Neural cell (in vitro differentiated cells): ENCODE results near the gene MOB3B. TPM values are rescaled to one million over a fixed set of nuclear protein-coding genes. Genes with fewer than 3 reads are reported as not detected.

Experiments used
- H2AFZ ChIP-seq: fragments of 200-600, 300-800 bp; sonication (generic), shearing (Covaris generic); 2 replicates; pipeline ENCODE4 v1.6.0; 2014; ENCODE audit warnings: low read depth, mild to moderate bottlenecking, antibody characterized with exemption, low read length, moderate library complexity
- H3F3A ChIP-seq: fragments of 200-600 bp; shearing (Covaris generic); 2 replicates; pipeline ENCODE4 v1.6.1; 2016; ENCODE audit warnings: mild to moderate bottlenecking, moderate library complexity, mixed read lengths, antibody characterized with exemption, low read length; ENCODE audit not compliant: insufficient read depth, poor library complexity, severe bottlenecking
- H3K27ac ChIP-seq: fragments of 200-600, 300-800 bp; sonication (generic), shearing (Covaris generic); 2 replicates; pipeline ENCODE4 v1.5.1; 2014; ENCODE audit warnings: mild to moderate bottlenecking, low read length, moderate library complexity
- H3K27me3 ChIP-seq: fragments of 300-800, 200-600 bp; sonication (generic), shearing (Covaris generic); 2 replicates; pipeline ENCODE4 v1.6.0; 2014; ENCODE audit warnings: mild to moderate bottlenecking, low read depth, low read length, moderate library complexity; ENCODE audit not compliant: insufficient read depth
- H3K36me3 ChIP-seq: fragments of 300-800, 200-600 bp; sonication (generic), shearing (Covaris generic); 2 replicates; pipeline ENCODE4 v1.5.1; 2014; ENCODE audit warnings: mild to moderate bottlenecking, antibody characterized with exemption, low read length, moderate library complexity; ENCODE audit not compliant: insufficient read depth
- H3K4me2 ChIP-seq: fragments of 300-800, 200-600 bp; sonication (generic), shearing (Covaris generic); 2 replicates; pipeline ENCODE4 v1.6.0; 2014; ENCODE audit warnings: mild to moderate bottlenecking, low read length
- H3K4me3 ChIP-seq: fragments of 300-800, 200-600 bp; sonication (generic), shearing (Covaris generic); 2 replicates; pipeline ENCODE4 v1.5.1; 2014; ENCODE audit warnings: mild to moderate bottlenecking, low read length, moderate library complexity
- H3K79me2 ChIP-seq: fragments of 200-600 bp; shearing (Covaris generic); replicated peaks from 2 replicates; pipeline ENCODE4 v1.6.0; 2014; ENCODE audit warnings: mild to moderate bottlenecking, low read length, moderate library complexity; ENCODE audit not compliant: insufficient read depth
- H3K9ac ChIP-seq: fragments of 300-800, 200-600 bp; sonication (generic), shearing (Covaris generic); 2 replicates; pipeline ENCODE4 v1.6.1; 2016; ENCODE audit warnings: mild to moderate bottlenecking, low read length, mixed read lengths
- H3K9me2 ChIP-seq: fragments of 200-600 bp; shearing (Covaris generic); 2 replicates; pipeline ENCODE4 v1.6.1; 2016; ENCODE audit warnings: mild to moderate bottlenecking, low read length, mixed read lengths; ENCODE audit not compliant: insufficient read depth
- H3K9me3 ChIP-seq: fragments of 200-600, 300-800 bp; sonication (generic), shearing (Covaris generic); 2 replicates; pipeline ENCODE4 v1.6.1; 2016; ENCODE audit warnings: mild to moderate bottlenecking, mixed run types, low read length, moderate library complexity, mixed read lengths
- H4K20me1 ChIP-seq: fragments of 200-600 bp; shearing (Covaris generic); 2 replicates; pipeline ENCODE4 v1.6.1; 2016; ENCODE audit warnings: mild to moderate bottlenecking, mixed run types; ENCODE audit not compliant: insufficient read depth
- EP300 ChIP-seq: fragments of 450-650 bp; conservative IDR thresholded peaks from 2 replicates; pipeline ENCODE4 v1.6.1; 2014; ENCODE audit warnings: antibody characterized with exemption, mild to moderate bottlenecking, moderate library complexity; ENCODE audit not compliant: poor library complexity, severe bottlenecking
- EZH2 ChIP-seq: fragments of 200-600, 300-800 bp; shearing (Covaris generic), sonication (generic); IDR thresholded peaks from 2 replicates; pipeline ENCODE4 v1.6.1; 2014; ENCODE audit warnings: antibody characterized with exemption, low read length, borderline replicate concordance, mild to moderate bottlenecking; ENCODE audit not compliant: insufficient read depth, poor library complexity, severe bottlenecking
- MXI1 ChIP-seq: fragments of 450-650 bp; conservative IDR thresholded peaks from 2 replicates; pipeline ENCODE4 v1.6.1; 2014; ENCODE audit warnings: antibody characterized with exemption, mild to moderate bottlenecking; ENCODE audit not compliant: poor library complexity, severe bottlenecking
- POLR2AphosphoS5 ChIP-seq: IDR thresholded peaks from 2 replicates; pipeline ENCODE4 v1.6.1; 2012
- RAD21 ChIP-seq: fragments of 450-650 bp; conservative IDR thresholded peaks from 2 replicates; pipeline ENCODE4 v1.6.1; 2014; ENCODE audit warnings: antibody characterized with exemption, mild to moderate bottlenecking, moderate library complexity
- TAF1 ChIP-seq: IDR thresholded peaks from 2 replicates; pipeline ENCODE4 v1.6.1; 2012; ENCODE audit warnings: low read depth
- polyA plus RNA-seq: library from polyadenylated mRNA; depleted of rRNA; stranded (reverse); fragments of >200 nt; gene quantifications from 2 replicates; pipeline ENCODE4 v1.2.3, GENCODE V29; 2014
- TF ChIP-seq, protein P1 (sequence below): fragments of 450-650 bp; IDR thresholded peaks from 2 replicates; pipeline ENCODE4 v1.5.1; 2014; ENCODE audit warnings: antibody characterized with exemption, mild to moderate bottlenecking, moderate library complexity; ENCODE audit not compliant: poor library complexity, severe bottlenecking
- TF ChIP-seq, protein P2 (sequence below): IDR thresholded peaks from 2 replicates; pipeline ENCODE4 v1.6.1; 2012; ENCODE audit warnings: borderline replicate concordance

MOB3B gene
- polyA plus RNA-seq, 1 donor from 2014 or later: 1.8 TPM

DNA sequence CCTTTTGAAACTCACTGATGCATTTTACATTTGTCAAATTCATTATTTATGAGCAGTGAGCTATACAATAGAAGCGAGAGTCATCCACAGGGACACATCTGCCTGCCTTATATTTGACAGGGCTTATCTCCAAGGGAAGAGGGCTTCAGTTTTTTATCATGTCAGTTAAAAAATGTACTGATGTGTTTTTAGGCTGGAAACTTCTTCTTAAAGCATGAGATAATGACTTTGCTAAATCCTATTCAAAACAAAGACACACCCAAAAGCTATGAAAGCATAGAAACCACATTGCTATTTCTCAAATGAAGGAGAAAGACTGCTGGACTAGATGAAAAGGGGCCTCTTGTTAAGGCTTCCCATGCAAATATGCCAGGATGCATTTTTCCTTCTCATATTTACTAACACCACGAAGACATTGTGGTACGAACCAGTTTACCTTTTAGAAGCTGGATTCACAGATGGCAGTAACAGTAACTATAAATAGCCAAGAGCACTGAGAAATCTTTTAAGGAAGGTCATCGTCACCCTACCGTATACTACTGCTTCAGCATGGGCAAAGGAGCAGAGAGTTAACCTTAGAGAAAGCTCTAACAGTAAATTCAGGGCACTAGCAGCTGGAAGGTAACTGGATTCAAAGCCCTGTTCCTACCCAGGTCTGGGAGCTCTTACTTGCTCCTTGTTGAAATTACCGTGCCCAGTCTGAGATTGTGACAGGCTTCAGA lies 91.8 kb downstream of the MOB3B start:
- H3K27ac ChIP-seq: no peak overlapping the region
- no peaks in the 10 kb centered on the region for H3K27me3 ChIP-seq
- H3K9me2 ChIP-seq: no peaks in the 10 kb centered on the region
- H3K4me2 ChIP-seq: no peak overlapping the region
- peak overlapping the region; percentile 12 for H3K4me3 ChIP-seq
- H3K79me2 ChIP-seq: no peaks in the 10 kb centered on the region
- H3K9me3 ChIP-seq: no peaks in the 10 kb centered on the region
- H3K9ac ChIP-seq: no peak overlapping the region
- H3F3A ChIP-seq: no peaks in the 10 kb centered on the region
- H4K20me1 ChIP-seq: no peaks in the 10 kb centered on the region
- H2AFZ ChIP-seq: no peak overlapping the region
- TF ChIP-seq RAD21: no peak
- TF ChIP-seq EP300: peak; percentile 15
- H3K36me3 ChIP-seq: no peaks in the 10 kb centered on the region

DNA sequence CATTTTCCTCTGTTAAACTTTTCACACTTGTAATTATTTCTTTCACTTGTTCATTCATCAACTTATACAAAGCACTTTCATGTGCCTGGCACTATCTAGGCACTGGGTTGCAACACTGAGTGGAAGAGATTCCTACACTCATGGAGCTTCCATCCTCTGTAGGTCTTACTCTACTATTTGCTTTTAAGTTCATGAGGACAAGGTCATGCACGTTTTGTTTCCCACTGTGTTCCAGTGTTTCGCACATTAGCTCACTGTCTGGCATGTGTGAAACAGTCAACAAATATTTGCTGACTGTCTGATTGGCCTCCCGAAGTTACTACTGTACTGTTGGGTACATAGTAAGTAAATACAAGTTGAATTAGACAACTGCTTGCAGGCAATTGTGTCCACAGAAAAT lies 93.4 kb downstream of the MOB3B start:
- Histone ChIP-seq H3K4me3 (no peak overlapping the region), H3K27ac (no peak overlapping the region)
- no peak for TF ChIP-seq TAF1
- TF ChIP-seq, protein P1, sequence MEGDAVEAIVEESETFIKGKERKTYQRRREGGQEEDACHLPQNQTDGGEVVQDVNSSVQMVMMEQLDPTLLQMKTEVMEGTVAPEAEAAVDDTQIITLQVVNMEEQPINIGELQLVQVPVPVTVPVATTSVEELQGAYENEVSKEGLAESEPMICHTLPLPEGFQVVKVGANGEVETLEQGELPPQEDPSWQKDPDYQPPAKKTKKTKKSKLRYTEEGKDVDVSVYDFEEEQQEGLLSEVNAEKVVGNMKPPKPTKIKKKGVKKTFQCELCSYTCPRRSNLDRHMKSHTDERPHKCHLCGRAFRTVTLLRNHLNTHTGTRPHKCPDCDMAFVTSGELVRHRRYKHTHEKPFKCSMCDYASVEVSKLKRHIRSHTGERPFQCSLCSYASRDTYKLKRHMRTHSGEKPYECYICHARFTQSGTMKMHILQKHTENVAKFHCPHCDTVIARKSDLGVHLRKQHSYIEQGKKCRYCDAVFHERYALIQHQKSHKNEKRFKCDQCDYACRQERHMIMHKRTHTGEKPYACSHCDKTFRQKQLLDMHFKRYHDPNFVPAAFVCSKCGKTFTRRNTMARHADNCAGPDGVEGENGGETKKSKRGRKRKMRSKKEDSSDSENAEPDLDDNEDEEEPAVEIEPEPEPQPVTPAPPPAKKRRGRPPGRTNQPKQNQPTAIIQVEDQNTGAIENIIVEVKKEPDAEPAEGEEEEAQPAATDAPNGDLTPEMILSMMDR: no peak
- no peak for TF ChIP-seq RAD21
- TF ChIP-seq, protein P2, sequence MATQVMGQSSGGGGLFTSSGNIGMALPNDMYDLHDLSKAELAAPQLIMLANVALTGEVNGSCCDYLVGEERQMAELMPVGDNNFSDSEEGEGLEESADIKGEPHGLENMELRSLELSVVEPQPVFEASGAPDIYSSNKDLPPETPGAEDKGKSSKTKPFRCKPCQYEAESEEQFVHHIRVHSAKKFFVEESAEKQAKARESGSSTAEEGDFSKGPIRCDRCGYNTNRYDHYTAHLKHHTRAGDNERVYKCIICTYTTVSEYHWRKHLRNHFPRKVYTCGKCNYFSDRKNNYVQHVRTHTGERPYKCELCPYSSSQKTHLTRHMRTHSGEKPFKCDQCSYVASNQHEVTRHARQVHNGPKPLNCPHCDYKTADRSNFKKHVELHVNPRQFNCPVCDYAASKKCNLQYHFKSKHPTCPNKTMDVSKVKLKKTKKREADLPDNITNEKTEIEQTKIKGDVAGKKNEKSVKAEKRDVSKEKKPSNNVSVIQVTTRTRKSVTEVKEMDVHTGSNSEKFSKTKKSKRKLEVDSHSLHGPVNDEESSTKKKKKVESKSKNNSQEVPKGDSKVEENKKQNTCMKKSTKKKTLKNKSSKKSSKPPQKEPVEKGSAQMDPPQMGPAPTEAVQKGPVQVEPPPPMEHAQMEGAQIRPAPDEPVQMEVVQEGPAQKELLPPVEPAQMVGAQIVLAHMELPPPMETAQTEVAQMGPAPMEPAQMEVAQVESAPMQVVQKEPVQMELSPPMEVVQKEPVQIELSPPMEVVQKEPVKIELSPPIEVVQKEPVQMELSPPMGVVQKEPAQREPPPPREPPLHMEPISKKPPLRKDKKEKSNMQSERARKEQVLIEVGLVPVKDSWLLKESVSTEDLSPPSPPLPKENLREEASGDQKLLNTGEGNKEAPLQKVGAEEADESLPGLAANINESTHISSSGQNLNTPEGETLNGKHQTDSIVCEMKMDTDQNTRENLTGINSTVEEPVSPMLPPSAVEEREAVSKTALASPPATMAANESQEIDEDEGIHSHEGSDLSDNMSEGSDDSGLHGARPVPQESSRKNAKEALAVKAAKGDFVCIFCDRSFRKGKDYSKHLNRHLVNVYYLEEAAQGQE: no peak
- TF ChIP-seq POLR2AphosphoS5: no peak

DNA sequence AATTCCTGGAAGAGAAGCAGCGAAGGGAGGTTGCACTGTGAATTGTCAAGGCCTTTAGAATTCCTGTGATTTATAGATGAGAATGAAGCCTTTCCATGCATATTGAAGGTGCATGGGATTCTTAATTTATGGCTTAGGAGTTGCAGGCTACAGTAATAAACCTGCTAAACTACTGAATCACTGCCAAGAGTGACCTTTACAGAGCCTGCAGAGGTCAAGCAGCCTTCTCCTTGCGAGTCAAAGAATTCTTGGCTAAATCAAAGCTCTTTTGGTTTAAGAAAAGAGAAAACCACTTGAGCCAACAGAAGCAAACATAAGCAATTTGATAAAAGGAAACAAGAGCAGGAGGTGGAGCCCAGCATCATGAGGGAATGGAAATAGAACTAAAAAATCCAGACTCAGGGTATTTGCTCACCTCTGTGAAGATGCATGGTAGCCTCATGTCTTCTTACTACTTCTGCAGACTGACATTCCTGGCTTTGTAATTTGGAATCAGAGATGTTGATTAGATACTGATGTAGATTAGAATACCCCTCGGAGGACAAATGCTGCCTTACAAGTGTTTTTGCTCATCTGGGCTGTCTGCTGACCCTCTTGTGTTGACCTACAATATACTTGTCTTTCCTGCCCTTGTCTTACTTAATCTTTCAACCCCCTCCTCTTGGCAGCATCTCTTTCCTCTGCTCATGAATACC lies 95.8 kb downstream of the MOB3B start:
- Histone ChIP-seq H3K9ac (no peak overlapping the region), H3F3A (no peaks in the 10 kb centered on the region), H3K4me3 (no peak overlapping the region), H3K79me2 (no peaks in the 10 kb centered on the region), H3K27me3 (no peaks in the 10 kb centered on the region), H3K27ac (no peak overlapping the region), H2AFZ (no peak overlapping the region), H3K36me3 (no peaks in the 10 kb centered on the region), H3K9me3 (no peaks in the 10 kb centered on the region), H3K4me2 (no peak overlapping the region), H3K9me2 (no peaks in the 10 kb centered on the region), H4K20me1 (no peaks in the 10 kb centered on the region)
- TF ChIP-seq POLR2AphosphoS5 (no peak), RAD21 (no peak), MXI1 (no peak), TAF1 (no peak), EZH2 (no peak), EP300 (no peak)
- TF ChIP-seq, protein P1: no peak
- TF ChIP-seq, protein P2: no peak

More for the DNA sequence above, 93.4 kb downstream of the MOB3B start:
- no peaks in the 10 kb centered on the region for H3F3A ChIP-seq
- H3K79me2 ChIP-seq: no peaks in the 10 kb centered on the region
- no peaks in the 10 kb centered on the region for H3K9me2 ChIP-seq
- no peaks in the 10 kb centered on the region for H3K27me3 ChIP-seq
- H3K4me2 ChIP-seq: no peak overlapping the region
- no peaks in the 10 kb centered on the region for H3K9me3 ChIP-seq
- H3K9ac ChIP-seq: no peak overlapping the region
- H4K20me1 ChIP-seq: no peaks in the 10 kb centered on the region
- no peaks in the 10 kb centered on the region for H3K36me3 ChIP-seq
- H2AFZ ChIP-seq: no peak overlapping the region
